ENCODE data around the gene ESCO1. TPM values are rescaled to one million over a fixed set of nuclear protein-coding genes. Genes with fewer than 3 reads are reported as not detected.
A peak's percentile ranks its signal among the peaks of the same experiment; 100 is the strongest.

The ESCO1 gene
- total and polyA plus RNA-seq, 2 of the 13 experiments (the other 11 are each of a cell fraction or from before 2014, with no cell fraction given): 6.3 to 19.4 TPM

- H3K9me3 ChIP-seq (ENCODE audit: low read length): no peaks in the 10 kb centered on the region
- no peak overlapping the region for H2AFZ ChIP-seq (ENCODE audit: low read length)
- in situ Hi-C loops (cut with HindIII; ENCODE audit: extremely low pct_ligation_motif_present, low pct_unique_long_range_greater_than_20kb) (no loop called here), intact Hi-C loops (cut with micrococcal nuclease; ENCODE audit: unreplicated experiment) (no loop called here)
- POLR2A ChIA-PET: no interaction called here
- 32% methylated on average over 7 of the region's 7 CpGs for WGBS (ENCODE audit: low lambda C conversion rate)
- H3K4me2 ChIP-seq (ENCODE audit: low read depth, low read length): no peak overlapping the region
- H3K79me2 ChIP-seq (ENCODE audit: insufficient read depth, low read length): no peaks in the 10 kb centered on the region
- H3K27me3 ChIP-seq (ENCODE audit: control insufficient read depth in 1 of 2, insufficient read depth in 2 of 2, low read length in 2 of 2): no peaks in the 10 kb centered on the region; a peak in 1 of 5 replicates
- DNase-seq (ENCODE audit: low spot score) (no peak), FAIRE-seq (no peak), ATAC-seq (no peak)
- no peaks in the 10 kb centered on the region for H3K36me3 ChIP-seq (replicated peaks in 1 of 2; ENCODE audit: control insufficient read depth in 1 of 2, insufficient read depth in 2 of 2, low read length in 2 of 2)
- H3K4me3 ChIP-seq (replicated peaks in 1 of 3; ENCODE audit: insufficient read depth in 1 of 3, low read depth in 2 of 3, low read length in 3 of 3): no peak overlapping the region
- H4K20me1 ChIP-seq (ENCODE audit: insufficient read depth, low read length): no peaks in the 10 kb centered on the region
- CTCF ChIA-PET (ENCODE audit: low intra/inter-chr PET ratio, low total read pairs): no interaction called here
- BruUV-seq (replicated peaks): no TSS peak
- H3K27ac ChIP-seq (ENCODE audit: extremely low read length, insufficient read depth, low read length): no peak overlapping the region
- no peak overlapping the region for H3K9ac ChIP-seq (ENCODE audit: insufficient read depth, low read depth, low read length)
- TF ChIP-seq MED8 (CRISPR knock-in tag; IDR thresholded peaks at IDR 0.05; ENCODE audit: insufficient replicate concordance): no peak
- TF ChIP-seq SIX4 (CRISPR knock-in tag; IDR thresholded peaks at IDR 0.05): 0 out of 2 replicates have a peak, but pooled peaks have one; percentile 32
- TF ChIP-seq ZNF34 (CRISPR knock-in tag; IDR thresholded peaks at IDR 0.05; ENCODE audit: borderline replicate concordance): no peak
- no peak for TF ChIP-seq ZSCAN20 (CRISPR knock-in tag; IDR thresholded peaks at IDR 0.05; ENCODE audit: borderline replicate concordance)
- no peak for TF ChIP-seq HCFC1 (IDR thresholded peaks at IDR 0.05; ENCODE audit: low read depth, low read length)
- TF ChIP-seq CERS6 (CRISPR knock-in tag; IDR thresholded peaks at IDR 0.05): no peak
- TF ChIP-seq ZNF709 (CRISPR knock-in tag; IDR thresholded peaks at IDR 0.05): no peak
- H3K4me1 ChIP-seq (ENCODE audit: insufficient read depth, low read length): peaks cover 23% of the 10 kb centered on the region
Measured at GRCh38 chr18:21484851-21485636, 115.5 kb downstream of the ESCO1 start.

- H3K4me3 ChIP-seq (replicated peaks in 1 of 3; ENCODE audit: insufficient read depth in 1 of 3, low read depth in 2 of 3, low read length in 3 of 3): no peak overlapping the region
- no peaks in the 10 kb centered on the region for H3K36me3 ChIP-seq (replicated peaks in 1 of 2; ENCODE audit: control insufficient read depth in 1 of 2, insufficient read depth in 2 of 2, low read length in 2 of 2)
- H4K20me1 ChIP-seq (ENCODE audit: insufficient read depth, low read length): no peaks in the 10 kb centered on the region
- H3K79me2 ChIP-seq (ENCODE audit: insufficient read depth, low read length): no peaks in the 10 kb centered on the region
- peaks cover 19% of the 10 kb centered on the region for H3K4me1 ChIP-seq (ENCODE audit: insufficient read depth, low read length)
- H3K9ac ChIP-seq (ENCODE audit: insufficient read depth, low read depth, low read length): no peak overlapping the region
- H3K27me3 ChIP-seq (ENCODE audit: control insufficient read depth in 1 of 2, insufficient read depth in 2 of 2, low read length in 2 of 2): no peaks in the 10 kb centered on the region; a peak in 1 of 5 replicates
- no TSS peak for BruUV-seq (replicated peaks)
- CTCF ChIA-PET (ENCODE audit: low intra/inter-chr PET ratio, low total read pairs): no interaction called here
- FAIRE-seq (no peak), ATAC-seq (no peak), DNase-seq (ENCODE audit: low spot score) (no peak)
- no peak overlapping the region for H2AFZ ChIP-seq (ENCODE audit: low read length)
- intact Hi-C loops (cut with micrococcal nuclease; ENCODE audit: unreplicated experiment) (no loop called here), in situ Hi-C loops (cut with HindIII; ENCODE audit: extremely low pct_ligation_motif_present, low pct_unique_long_range_greater_than_20kb) (no loop called here)
- WGBS (ENCODE audit: low lambda C conversion rate): 35% methylated on average over 5 of the region's 5 CpGs
- H3K27ac ChIP-seq (ENCODE audit: extremely low read length, insufficient read depth, low read length): no peak overlapping the region
- H3K4me2 ChIP-seq (ENCODE audit: low read depth, low read length): no peak overlapping the region
- POLR2A ChIA-PET: no interaction called here
- no peaks in the 10 kb centered on the region for H3K9me3 ChIP-seq (ENCODE audit: low read length)
- TF ChIP-seq ZNF326 (CRISPR knock-in tag; IDR thresholded peaks at IDR 0.05; ENCODE audit: borderline replicate concordance) (no peak), SMAD9 (CRISPR knock-in tag; IDR thresholded peaks at IDR 0.05) (no peak), YEATS4 (CRISPR knock-in tag; IDR thresholded peaks at IDR 0.05; ENCODE audit: borderline replicate concordance) (no peak), ZNF160 (CRISPR knock-in tag; IDR thresholded peaks at IDR 0.05) (no peak), HDAC1 (CRISPR knock-in tag; IDR thresholded peaks at IDR 0.05) (no peak), TRIM22 (IDR thresholded peaks at IDR 0.05) (no peak), NR3C1 (CRISPR knock-in tag; IDR thresholded peaks at IDR 0.05) (no peak), MLX (CRISPR knock-in tag; IDR thresholded peaks at IDR 0.05) (no peak)
Measured at GRCh38 chr18:21483051-21483450, 117.5 kb downstream of the ESCO1 start.
